H7 (cell line): Measurements from ENCODE around the gene RNASE4. TPM values are rescaled to one million over a fixed set of nuclear protein-coding genes. Genes with fewer than 3 reads are reported as not detected.
"Not testable (repeated sequence)": the region's sequence is repeated elsewhere in the genome, so short reads cannot be mapped to it uniquely, and the experiment has no call there.

Experiments used
- DNase-seq: peaks from one replicate; pipeline ENCODE4 v3.0.0; 2012
- H3K27me3 ChIP-seq: 2 replicates; pipeline ENCODE4 v1.6.0; 2011; ENCODE audit warnings: mild to moderate bottlenecking, low read length; ENCODE audit not compliant: control insufficient read depth, insufficient read depth
- H3K36me3 ChIP-seq: replicated peaks from 2 replicates; pipeline ENCODE4 v1.5.1; 2011; ENCODE audit warnings: low read length; ENCODE audit not compliant: control insufficient read depth, insufficient read depth
- H3K4me3 ChIP-seq: 2 replicates; pipeline ENCODE4 v1.5.1; 2011; ENCODE audit warnings: low read depth, mild to moderate bottlenecking, control low read depth, low read length, moderate library complexity; ENCODE audit not compliant: insufficient read depth
- total RNA-seq: library from RNA; depleted of rRNA; stranded (reverse); fragments of >200 nt; shearing (Covaris generic); gene quantifications from 2 replicates; pipeline ENCODE4 v1.2.3, GENCODE V29; 2014; rRNA removed

RNASE4 gene
- total RNA-seq, 1 experiment from 2014 or later = 15.8 TPM

GRCh38 chr14:20732979-20733635, 48.7 kb downstream of the RNASE4 start:
- H3K27me3 ChIP-seq = no peaks in the 10 kb centered on the region; the same call in 1 of the 2 replicates
- no peak overlapping the region for H3K4me3 ChIP-seq

DNA sequence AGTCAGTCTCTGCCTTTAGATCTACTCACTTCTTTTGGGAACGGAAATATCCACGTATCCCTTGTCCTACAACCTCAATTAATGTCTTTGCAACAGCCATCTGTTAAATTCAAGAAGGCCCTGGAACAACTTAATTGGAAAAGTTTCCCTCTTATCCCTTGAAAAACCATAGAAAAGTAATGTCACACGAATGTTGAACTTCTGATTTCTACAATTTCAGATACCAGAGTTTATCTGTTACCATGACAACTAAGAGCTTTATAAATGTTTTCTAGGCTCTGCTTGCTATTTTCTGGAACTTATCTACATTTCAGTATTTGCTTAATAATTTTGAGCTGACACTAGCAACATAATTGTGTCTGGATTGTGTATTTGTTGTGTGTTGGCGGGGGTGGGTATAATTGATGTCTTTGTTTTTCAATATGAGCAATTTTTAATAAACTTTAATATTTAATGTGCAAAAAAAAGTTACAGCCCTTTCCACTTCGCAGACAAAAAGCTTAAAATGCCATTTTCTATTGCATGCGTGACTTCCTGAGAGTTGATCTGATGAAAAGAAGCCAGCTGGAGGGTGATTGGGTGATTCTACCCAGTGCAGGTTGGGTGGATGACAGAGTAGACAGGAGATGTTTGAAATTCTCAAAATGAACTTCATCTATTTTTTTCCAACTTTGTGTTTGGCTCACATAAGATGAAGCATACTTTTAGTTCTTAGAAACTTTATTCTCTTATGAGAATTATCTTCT, 49.5 kb downstream of the RNASE4 start:
- DNase-seq = no peak
- Histone ChIP-seq H3K27me3 (no peaks in the 10 kb centered on the region; the same call in 1 of the 2 replicates), H3K4me3 (no peak overlapping the region), H3K36me3 (no peaks in the 10 kb centered on the region)

More at GRCh38 chr14:20732979-20733635, 48.7 kb downstream of the RNASE4 start:
- no peaks in the 10 kb centered on the region for H3K36me3 ChIP-seq
- no peak for DNase-seq

- DNase-seq = no peak
- Histone ChIP-seq H3K4me3 (no peak overlapping the region), H3K27me3 (no peaks in the 10 kb centered on the region; the same call in 1 of the 2 replicates), H3K36me3 (no peaks in the 10 kb centered on the region)
Measured at GRCh38 chr14:20734430-20734806, 50.1 kb downstream of the RNASE4 start.

GRCh38 chr14:20738292-20738691, 53.9 kb downstream of the RNASE4 start:
- not testable (repeated sequence) for H3K27me3 ChIP-seq, DNase-seq, H3K4me3 ChIP-seq, H3K36me3 ChIP-seq

DNA sequence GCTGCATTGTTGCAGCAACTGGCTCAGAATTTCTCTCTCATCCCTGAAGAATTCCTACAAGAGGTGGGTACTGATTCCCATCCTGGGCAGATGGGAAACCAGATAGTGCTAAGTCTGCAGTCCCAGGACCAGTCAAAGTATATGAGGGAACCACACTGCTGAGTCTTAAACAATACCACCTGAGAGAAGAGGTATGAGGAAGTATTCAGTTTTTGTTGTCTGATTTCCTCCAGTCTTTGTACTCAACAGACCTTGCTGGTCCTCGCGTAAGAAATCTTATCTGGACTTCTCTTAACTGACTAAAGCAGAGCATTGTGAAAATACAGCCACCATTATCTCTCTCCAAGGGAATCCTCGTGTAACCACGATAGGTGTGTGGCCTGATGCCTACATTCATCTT, 57.8 kb downstream of the RNASE4 start:
- no peaks in the 10 kb centered on the region for H3K27me3 ChIP-seq
- DNase-seq = no peak
- no peak overlapping the region for H3K4me3 ChIP-seq
- no peaks in the 10 kb centered on the region for H3K36me3 ChIP-seq

DNA sequence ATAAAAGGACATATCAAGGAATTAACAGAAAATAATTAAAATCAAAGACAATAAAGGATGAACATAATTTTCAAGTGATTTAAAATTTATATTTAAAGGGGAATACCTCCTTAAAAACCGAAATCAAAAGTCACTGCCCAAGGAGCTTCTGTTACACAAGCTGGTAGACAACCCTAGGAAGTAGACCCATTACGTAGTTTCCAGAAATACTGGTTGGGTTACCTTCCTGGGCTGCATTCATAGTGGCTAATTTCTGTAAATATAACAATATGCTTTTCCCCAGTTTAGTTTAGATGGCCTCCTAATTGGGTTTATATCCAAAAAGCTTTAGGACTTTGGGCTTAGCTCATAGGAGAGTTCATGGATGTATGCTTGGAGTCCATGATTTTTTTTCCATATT, 59.2 kb downstream of the RNASE4 start:
- Histone ChIP-seq H3K4me3 (no peak overlapping the region), H3K36me3 (no peaks in the 10 kb centered on the region), H3K27me3 (no peaks in the 10 kb centered on the region)
- no peak for DNase-seq

DNA sequence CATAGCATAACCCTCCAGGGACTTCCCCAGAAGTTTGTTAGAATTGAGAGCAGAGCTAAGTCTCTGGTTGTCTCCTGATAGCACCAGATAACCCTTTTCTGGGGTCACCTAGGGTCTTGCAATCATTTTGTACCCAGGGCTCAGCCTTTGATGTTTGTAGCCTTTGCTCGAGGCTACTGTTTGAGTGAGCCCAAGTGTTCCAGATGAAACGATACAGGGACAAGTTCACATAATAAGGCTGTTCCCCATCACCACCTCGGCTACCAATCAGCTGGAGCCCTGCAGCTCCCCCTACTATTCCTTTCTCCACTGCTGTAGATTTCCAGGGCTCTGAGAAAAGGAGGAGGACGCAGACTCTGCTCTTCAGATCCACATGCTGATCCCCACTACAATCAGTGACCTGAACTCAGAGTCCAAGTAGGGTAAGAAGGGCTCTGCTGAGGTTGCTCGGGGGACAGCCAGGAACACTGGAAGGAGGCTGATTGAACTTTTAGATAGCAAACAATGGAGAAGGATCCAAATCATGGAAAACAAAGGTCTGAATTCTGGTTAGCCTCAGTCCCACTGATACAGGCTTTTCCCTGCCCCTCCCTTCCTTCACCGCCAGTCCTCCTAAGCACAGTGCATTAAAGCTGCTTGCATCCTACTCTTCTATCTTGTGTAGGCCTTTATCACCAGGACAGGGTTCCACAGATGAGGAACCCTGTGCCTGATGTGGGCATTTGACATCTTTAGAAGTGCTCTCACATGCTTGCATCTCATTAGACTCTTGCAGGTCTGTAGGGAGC, 61.4 kb downstream of the RNASE4 start, which contains the start of gene EDDM3A:
Gene EDDM3A, plus strand, starts transcription at position 317 of the 788 bp plus-strand sequence. CDS start 1,694 bp downstream, outside the sequence.
- no peaks in the 10 kb centered on the region for H3K27me3 ChIP-seq
- H3K36me3 ChIP-seq = no peaks in the 10 kb centered on the region
- H3K4me3 ChIP-seq = no peak within 1 kb of the TSS
- no peak for DNase-seq

DNA sequence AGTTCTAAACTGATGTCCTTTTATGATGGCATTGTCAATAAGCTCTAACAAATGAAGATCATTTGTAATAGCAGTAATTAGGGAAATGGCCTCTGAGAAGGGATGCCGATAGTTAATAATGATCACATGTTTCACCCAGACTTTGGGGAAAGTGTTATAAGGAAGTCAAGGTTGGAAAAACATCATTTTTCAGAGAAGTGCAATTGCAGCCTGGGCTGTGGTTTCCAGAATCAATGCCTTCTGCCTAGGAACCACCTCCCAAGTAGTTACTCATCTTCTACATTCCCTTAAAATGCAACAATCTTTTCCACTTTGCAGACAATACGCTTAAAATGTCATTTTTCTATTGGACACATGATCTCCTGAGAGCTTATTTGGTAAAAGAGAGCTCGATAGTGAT, 62.2 kb downstream of the RNASE4 start:
- H3K27me3 ChIP-seq = no peaks in the 10 kb centered on the region
- no peaks in the 10 kb centered on the region for H3K36me3 ChIP-seq
- no peak overlapping the region for H3K4me3 ChIP-seq
- no peak for DNase-seq

DNA sequence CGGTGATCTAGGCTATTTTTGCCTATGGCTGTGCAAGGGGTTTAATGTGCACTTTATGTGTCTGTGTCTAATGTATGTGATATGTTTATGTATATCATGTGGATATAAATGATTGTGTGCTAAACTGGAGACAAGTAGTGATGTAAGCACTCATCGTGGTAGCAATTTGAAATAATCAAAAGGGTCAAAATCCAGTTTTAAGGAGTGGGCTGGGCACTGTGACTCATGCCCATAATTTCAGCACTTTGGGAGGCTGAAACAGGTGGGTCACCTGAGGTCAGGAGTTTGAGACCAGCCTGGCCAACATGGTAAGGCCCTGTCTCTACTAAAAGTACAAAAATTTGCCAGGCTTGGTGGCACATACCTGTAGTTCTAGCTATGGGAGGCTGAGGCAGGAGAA, 64.1 kb downstream of the RNASE4 start:
- Histone ChIP-seq H3K4me3 (no peak overlapping the region), H3K27me3 (no peaks in the 10 kb centered on the region), H3K36me3 (no peaks in the 10 kb centered on the region)
- no peak for DNase-seq

GRCh38 chr14:20750194-20750593, 65.8 kb downstream of the RNASE4 start:
- DNase-seq = no peak
- H3K36me3 ChIP-seq = no peaks in the 10 kb centered on the region
- no peaks in the 10 kb centered on the region for H3K27me3 ChIP-seq
- H3K4me3 ChIP-seq = no peak overlapping the region

Other genes with a start within 250 kb of the RNASE4 start
- 0.28 TPM in 1 of 2 replicates, not detected in the other for gene KLHL33, start 248.4 kb upstream of the RNASE4 start, total RNA-seq
- 58.4 and 62.6 TPM in 2 replicates for gene OSGEP, start 229.7 kb upstream of the RNASE4 start, total RNA-seq
- gene APEX1, start 229.3 kb upstream of the RNASE4 start, total RNA-seq = 87.1 and 106 TPM in 2 replicates
- 33.6 and 36.1 TPM in 2 replicates for gene PIP4P1, start 223.1 kb upstream of the RNASE4 start, total RNA-seq
- gene PNP, start 215.2 kb upstream of the RNASE4 start, total RNA-seq = 244 and 255 TPM in 2 replicates
- not detected in 2 replicates for gene RNASE10, start 179.0 kb upstream of the RNASE4 start, total RNA-seq
- gene RNASE9, start 123.5 kb upstream of the RNASE4 start, total RNA-seq = not detected in 2 replicates
- not detected in 2 replicates for gene RNASE11, start 96.6 kb upstream of the RNASE4 start, total RNA-seq
- gene RNASE12, start 93.2 kb upstream of the RNASE4 start, total RNA-seq = not detected in 2 replicates
- gene OR6S1, start 42.9 kb upstream of the RNASE4 start, total RNA-seq = not detected in 2 replicates
- 19.4 and 23.5 TPM in 2 replicates for gene ANG, start 4.2 kb downstream of the RNASE4 start, total RNA-seq
- not detected in 2 replicates for gene EDDM3A, start 61.3 kb downstream of the RNASE4 start, total RNA-seq
- gene EDDM3B, start 83.8 kb downstream of the RNASE4 start, total RNA-seq = not detected in 2 replicates
- 0.66 and 0.92 TPM in 2 replicates for gene RNASE6, start 96.7 kb downstream of the RNASE4 start, total RNA-seq
- gene RNASE1, start 118.3 kb downstream of the RNASE4 start, total RNA-seq = 72.7 and 124 TPM in 2 replicates
- not detected in 2 replicates for gene RNASE3, start 206.8 kb downstream of the RNASE4 start, total RNA-seq